ENCODE measurements around the gene KDM5A. TPM values are rescaled to one million over a fixed set of nuclear protein-coding genes. Genes with fewer than 3 reads are reported as not detected.

Gene KDM5A
- total RNA-seq, 3 donors from 2014 or later = 55.8 to 83.6 (median 57.4) TPM

- H3K4me3 ChIP-seq = peak overlapping the region; percentile 61 to 72 (median 67)
- TF ChIP-seq POLR2AphosphoS5 (IDR thresholded peaks at IDR 0.05) (no peak), POLR2A (IDR thresholded peaks at IDR 0.05) (no peak), CTCF (IDR thresholded peaks at IDR 0.05) (no peak)
Measured at GRCh38 chr12:402029-402389, 12.9 kb upstream of the KDM5A start.

GRCh38 chr12:401235-402028, 12.3 kb upstream of the KDM5A start, which contains the start of gene CCDC77:
Gene CCDC77, plus strand, starts transcription at chr12:401644. Its CDS starts 7,740 bp downstream, at chr12:409384.
- Histone ChIP-seq H3K27me3 (no peaks in the 10 kb centered on the region), H3K9me3 (no peaks in the 10 kb centered on the region), H3K4me1 (peaks cover 0 to 3% of the 10 kb centered on the region in 2 donors), H3K27ac (peak within 1 kb of the TSS; percentile 21 to 67), H3K4me3 (peak within 1 kb of the TSS; percentile 61 to 72 (median 67)), H3K36me3 (no peaks in the 10 kb centered on the region)
- DNase-seq (ENCODE audit: low spot score in 2 of 2) = peak; percentile 88 to 89
- intact Hi-C loops (cut with DNase I; ENCODE audit: low total_unique reads) = no loop called here
- TF ChIP-seq CTCF (IDR thresholded peaks at IDR 0.05) = peak in 1 of 3 donors; percentile 16
- no peak for TF ChIP-seq POLR2A (IDR thresholded peaks at IDR 0.05)
- TF ChIP-seq POLR2AphosphoS5 (IDR thresholded peaks at IDR 0.05) = peak; percentile 46 to 60 (median 54)

More at GRCh38 chr12:402029-402389, 12.9 kb upstream of the KDM5A start:
- H3K27ac ChIP-seq = peak overlapping the region in 1 of 2 donors; percentile 67
- no peaks in the 10 kb centered on the region for H3K9me3 ChIP-seq
- H3K27me3 ChIP-seq = no peaks in the 10 kb centered on the region
- intact Hi-C loops (cut with DNase I; ENCODE audit: low total_unique reads) = no loop called here
- peaks cover 0 to 3% of the 10 kb centered on the region in 2 donors for H3K4me1 ChIP-seq
- H3K36me3 ChIP-seq = no peaks in the 10 kb centered on the region
- no peak for DNase-seq (ENCODE audit: low spot score in 2 of 2)

GRCh38 chr12:400828-401227, 11.7 kb upstream of the KDM5A start:
- no peak overlapping the region for H3K27ac ChIP-seq
- H3K4me3 ChIP-seq = peak overlapping the region; percentile 61 to 72 (median 67)
- no peaks in the 10 kb centered on the region for H3K9me3 ChIP-seq
- TF ChIP-seq CTCF (IDR thresholded peaks at IDR 0.05) (no peak), POLR2A (IDR thresholded peaks at IDR 0.05) (no peak), POLR2AphosphoS5 (IDR thresholded peaks at IDR 0.05) (no peak)
- no peaks in the 10 kb centered on the region for H3K36me3 ChIP-seq
- no peaks in the 10 kb centered on the region for H3K27me3 ChIP-seq
- DNase-seq (ENCODE audit: low spot score in 2 of 2) = no peak
- intact Hi-C loops (cut with DNase I; ENCODE audit: low total_unique reads) = no loop called here
- H3K4me1 ChIP-seq = peaks cover 0 to 3% of the 10 kb centered on the region in 2 donors

GRCh38 chr12:388541-389141, 479 bp downstream of the KDM5A start:
- no peaks in the 10 kb centered on the region for H3K9me3 ChIP-seq
- no peaks in the 10 kb centered on the region for H3K36me3 ChIP-seq
- no peaks in the 10 kb centered on the region for H3K27me3 ChIP-seq
- TF ChIP-seq CTCF (IDR thresholded peaks at IDR 0.05) = no peak
- TF ChIP-seq POLR2AphosphoS5 (IDR thresholded peaks at IDR 0.05) = no peak
- TF ChIP-seq POLR2A (IDR thresholded peaks at IDR 0.05) = no peak
- H3K27ac ChIP-seq = peak overlapping the region; percentile 94 to 96
- H3K4me3 ChIP-seq = peak overlapping the region; percentile 87 to 90 (median 88)
- peaks cover 0 to 4% of the 10 kb centered on the region in 2 donors for H3K4me1 ChIP-seq
- DNase-seq (ENCODE audit: low spot score in 2 of 2) = no peak
- intact Hi-C loops (cut with DNase I; ENCODE audit: low total_unique reads) = loop anchor here (10.0 kb wide), 1 partner anchor 1206 kb away; the partner anchor contains the start of gene FBXL14

- Histone ChIP-seq H3K27ac (peak overlapping the region; percentile 94 to 96), H3K9me3 (no peaks in the 10 kb centered on the region), H3K36me3 (no peaks in the 10 kb centered on the region), H3K27me3 (no peaks in the 10 kb centered on the region), H3K4me1 (peaks cover 0 to 4% of the 10 kb centered on the region in 2 donors), H3K4me3 (peak overlapping the region; percentile 87 to 90 (median 88))
- intact Hi-C loops (cut with DNase I; ENCODE audit: low total_unique reads) = loop anchor here (10.0 kb wide), 1 partner anchor 1207 kb away; the partner anchor contains the start of gene FBXL14
- no peak for TF ChIP-seq POLR2AphosphoS5 (IDR thresholded peaks at IDR 0.05)
- TF ChIP-seq POLR2A (IDR thresholded peaks at IDR 0.05) = no peak
- no peak for TF ChIP-seq CTCF (IDR thresholded peaks at IDR 0.05)
- DNase-seq (ENCODE audit: low spot score in 2 of 2) = no peak
Measured at GRCh38 chr12:388012-388411, 1.1 kb downstream of the KDM5A start.
